Epidermal melanocyte (primary cell): ENCODE data around the gene RPS25.
"Not testable (repeated sequence)": the region's sequence is repeated elsewhere in the genome, so short reads cannot be mapped to it uniquely, and the experiment has no call there.

Source experiments
- DNase-seq: peaks from one replicate; pipeline ENCODE4 v3.0.0; 2011; ENCODE audit warnings: low spot score; ENCODE audit not compliant: insufficient read length

Gene RPS25

GRCh38 chr11:119016216-119017009 lies 1.7 kb downstream of the RPS25 start:
- no peak for DNase-seq

- DNase-seq = no peak
Measured at GRCh38 chr11:119015054-119015611, 3.0 kb downstream of the RPS25 start.

GRCh38 chr11:119014209-119014924 lies 3.8 kb downstream of the RPS25 start:
- DNase-seq = no peak

- DNase-seq = no peak
Measured at GRCh38 chr11:119012629-119013170, 5.4 kb downstream of the RPS25 start.

- no peak for DNase-seq
Measured at GRCh38 chr11:119011476-119012053, 6.6 kb downstream of the RPS25 start.

- no peak for DNase-seq
Measured at GRCh38 chr11:119006656-119007055, 11.5 kb downstream of the RPS25 start.

- no peak for DNase-seq
Measured at GRCh38 chr11:119000906-119001305, 17.2 kb downstream of the RPS25 start.

GRCh38 chr11:118998822-118999221 lies 19.3 kb downstream of the RPS25 start:
- no peak for DNase-seq

- no peak for DNase-seq
Measured at GRCh38 chr11:118998388-118998717, 19.8 kb downstream of the RPS25 start.

GRCh38 chr11:118997627-118998387 lies 20.3 kb downstream of the RPS25 start, which contains the start of gene CENATAC:
Gene CENATAC (plus strand): TSS chr11:118998138. CDS start chr11:118998198, 60 bp downstream.
- DNase-seq = peak; percentile 99

- peak; percentile 44 for DNase-seq
Measured at GRCh38 chr11:118996926-118997626, 21.1 kb downstream of the RPS25 start.

GRCh38 chr11:118991486-118992038 lies 26.6 kb downstream of the RPS25 start:
- not testable (repeated sequence) for DNase-seq

GRCh38 chr11:118988280-118988679 lies 29.9 kb downstream of the RPS25 start:
- no peak for DNase-seq

- no peak for DNase-seq
Measured at GRCh38 chr11:118984825-118985224, 33.3 kb downstream of the RPS25 start.

- not testable (repeated sequence) for DNase-seq
Measured at GRCh38 chr11:118984337-118984736, 33.8 kb downstream of the RPS25 start.

GRCh38 chr11:118980191-118980881 lies 37.8 kb downstream of the RPS25 start:
- no peak for DNase-seq

- no peak for DNase-seq
Measured at GRCh38 chr11:118979434-118979833, 38.7 kb downstream of the RPS25 start.

GRCh38 chr11:118975771-118976709 lies 42.1 kb downstream of the RPS25 start:
- DNase-seq = no peak
